Gastrocnemius medialis (tissue), 4 donors: ENCODE measurements around the gene NKX1-1. TPM values are rescaled to one million over a fixed set of nuclear protein-coding genes. Genes with fewer than 3 reads are reported as not detected.

Source experiments
- ATAC-seq, 2 donors: fragments of 150-250 bp; one replicate each; pipeline ENCODE4 v1.9.1; 2016
- DNase-seq, 2 donors: peaks; one replicate each; pipeline ENCODE4 v3.0.0-alpha.2; 2019
- H3K27ac ChIP-seq, 4 donors: fragments of 200-600 bp; sonication (generic); 1 replicate in 1 of 4; 2 replicates in 3 of 4; pipeline ENCODE4 v1.5.1; 2016 to 2018; ENCODE audit warnings: mild to moderate bottlenecking in 2 of 4, moderate library complexity in 1 of 4
- H3K27me3 ChIP-seq, 3 donors: fragments of 200-600 bp; sonication (generic) in 2 of 3; 1 replicate in 1 of 3; 2 replicates in 2 of 3; pipeline versions ENCODE4 v1.5.1 to v1.6.0; 2016 to 2019; ENCODE audit warnings: mild to moderate bottlenecking in 1 of 3, moderate library complexity in 1 of 3
- H3K36me3 ChIP-seq, 2 donors: fragments of 200-600 bp; sonication (generic) in 1 of 2; one replicate each; pipeline ENCODE4 v1.5.1; 2017 to 2018
- H3K4me1 ChIP-seq, 2 donors: fragments of 200-600 bp; sonication (generic) in 1 of 2; one replicate each; pipeline ENCODE4 v1.5.1; 2016 to 2017; ENCODE audit warnings: mild to moderate bottlenecking in 2 of 2
- H3K4me3 ChIP-seq, 4 donors: fragments of 200-600 bp; sonication (generic) in 3 of 4; 1 replicate in 1 of 4; 2 replicates in 3 of 4; pipeline ENCODE4 v1.5.1; 2016 to 2019; ENCODE audit warnings: mild to moderate bottlenecking in 2 of 4
- H3K9me3 ChIP-seq, 3 donors: fragments of 200-600 bp; sonication (generic) in 2 of 3; 1 replicate in 1 of 3; 2 replicates in 2 of 3; pipeline ENCODE4 v1.5.1; 2016 to 2019
- POLR2A ChIP-seq, 2 donors: fragments of 450-650 bp; IDR thresholded peaks; one replicate each; pipeline ENCODE4 v1.6.1; 2017; ENCODE audit warnings: antibody characterized with exemption in 2 of 2, mild to moderate bottlenecking in 2 of 2, moderate library complexity in 2 of 2
- in situ Hi-C, 4 donors: fragments of 200-750 bp; cut with MboI; loops; one replicate each; pipeline versions ENCODE4 v1.15.0 to v1.8.0; 2017; ENCODE audit warnings: low sequenced_read_pairs in 4 of 4
- intact Hi-C: fragments of 100-400 bp; cut with DNase I; formaldehyde crosslinking; loops from one replicate; pipeline ENCODE4 v1.15.1; 2023; ENCODE audit warnings: low total_unique reads
- total RNA-seq, 4 donors: library from RNA; depleted of rRNA; stranded (reverse); fragments of >200 nt; gene quantifications; one replicate each; pipeline versions ENCODE4 v1.1.0 to v1.2.3, GENCODE V29; 2016
- TF ChIP-seq, protein P1 (sequence below), 5 experiments: fragments of 450-650 bp in 3 of 5; fragments of 200-600 bp in 2 of 5; sonication (generic) in 2 of 5; IDR thresholded peaks in 4 of 5; conservative IDR thresholded peaks in 1 of 5; 1 replicate in 4 of 5; 2 replicates in 1 of 5; pipeline ENCODE4 v1.5.1; 2016 to 2019; ENCODE audit warnings: antibody characterized with exemption in 5 of 5, mild to moderate bottlenecking in 3 of 5, moderate library complexity in 3 of 5

The NKX1-1 gene
- total RNA-seq, 4 donors from 2014 or later: not detected

DNA sequence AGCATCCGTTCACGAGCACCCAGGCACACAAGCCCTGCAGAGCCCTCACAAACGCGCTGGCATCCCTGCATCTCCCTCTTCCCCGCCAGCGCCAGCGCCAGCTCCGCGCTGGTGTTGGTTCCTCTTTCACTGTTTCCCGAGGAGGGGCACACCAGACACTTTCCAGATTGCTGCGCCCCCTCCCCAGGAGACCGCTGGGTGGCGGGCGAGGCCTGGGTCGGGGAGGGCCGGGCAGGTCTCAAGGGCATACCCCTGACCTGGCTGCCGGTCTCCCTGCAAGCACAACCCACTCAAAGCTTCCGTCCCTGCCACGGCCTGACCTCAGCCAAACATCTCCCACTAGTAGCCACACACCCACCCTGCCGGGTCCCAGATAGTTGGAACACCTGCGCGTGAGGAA lies 2.2 kb upstream of the NKX1-1 start:
- H3K4me1 ChIP-seq: peaks cover 0 to 6% of the 10 kb centered on the region in 2 donors
- intact Hi-C loops: no loop called here
- no peaks in the 10 kb centered on the region for H3K36me3 ChIP-seq
- H3K27ac ChIP-seq: no peak overlapping the region
- in situ Hi-C loops: no loop called here
- no peak for TF ChIP-seq POLR2A (IDR thresholded peaks at IDR 0.05)
- DNase-seq (no peak), ATAC-seq (no peak)
- H3K9me3 ChIP-seq: no peaks in the 10 kb centered on the region
- H3K27me3 ChIP-seq: peaks cover 86 to 93% (median 87%) of the 10 kb centered on the region in 3 donors
- no peak overlapping the region for H3K4me3 ChIP-seq

DNA sequence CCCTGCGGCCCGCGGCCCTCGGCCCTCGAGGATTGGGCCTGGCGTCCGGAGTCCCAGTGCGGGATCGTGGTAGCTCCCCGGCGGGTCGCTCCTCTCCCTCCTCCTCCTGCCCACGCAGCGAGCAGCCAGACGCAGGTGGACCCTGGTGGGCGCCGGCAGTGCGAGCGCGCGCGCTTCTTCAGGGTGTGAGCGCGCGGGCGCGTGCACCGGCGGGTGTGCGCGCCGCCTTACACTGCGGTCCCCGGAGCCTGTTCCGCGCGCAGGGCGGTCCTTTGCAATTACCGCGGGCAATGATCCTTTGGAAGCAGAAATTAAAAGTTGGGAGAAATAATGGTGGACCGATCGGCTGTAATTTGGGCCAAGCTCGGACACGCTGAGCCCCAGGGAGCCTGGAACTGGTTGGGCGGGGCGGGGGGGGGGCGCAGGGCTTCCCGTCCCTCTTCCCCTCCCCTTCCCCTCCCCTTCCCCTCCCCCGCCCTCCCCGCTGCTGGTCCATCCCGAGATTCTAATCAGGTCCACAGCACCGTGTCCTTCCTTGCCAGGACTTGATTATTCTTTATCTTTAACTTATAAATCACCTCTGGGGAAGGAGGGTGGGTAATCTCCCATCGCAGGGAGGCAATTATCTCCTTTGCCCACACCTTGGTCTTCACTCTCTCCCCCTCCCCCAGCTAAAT lies 1.6 kb upstream of the NKX1-1 start:
- DNase-seq: no peak
- no peak for TF ChIP-seq POLR2A (IDR thresholded peaks at IDR 0.05)
- TF ChIP-seq, protein P1, sequence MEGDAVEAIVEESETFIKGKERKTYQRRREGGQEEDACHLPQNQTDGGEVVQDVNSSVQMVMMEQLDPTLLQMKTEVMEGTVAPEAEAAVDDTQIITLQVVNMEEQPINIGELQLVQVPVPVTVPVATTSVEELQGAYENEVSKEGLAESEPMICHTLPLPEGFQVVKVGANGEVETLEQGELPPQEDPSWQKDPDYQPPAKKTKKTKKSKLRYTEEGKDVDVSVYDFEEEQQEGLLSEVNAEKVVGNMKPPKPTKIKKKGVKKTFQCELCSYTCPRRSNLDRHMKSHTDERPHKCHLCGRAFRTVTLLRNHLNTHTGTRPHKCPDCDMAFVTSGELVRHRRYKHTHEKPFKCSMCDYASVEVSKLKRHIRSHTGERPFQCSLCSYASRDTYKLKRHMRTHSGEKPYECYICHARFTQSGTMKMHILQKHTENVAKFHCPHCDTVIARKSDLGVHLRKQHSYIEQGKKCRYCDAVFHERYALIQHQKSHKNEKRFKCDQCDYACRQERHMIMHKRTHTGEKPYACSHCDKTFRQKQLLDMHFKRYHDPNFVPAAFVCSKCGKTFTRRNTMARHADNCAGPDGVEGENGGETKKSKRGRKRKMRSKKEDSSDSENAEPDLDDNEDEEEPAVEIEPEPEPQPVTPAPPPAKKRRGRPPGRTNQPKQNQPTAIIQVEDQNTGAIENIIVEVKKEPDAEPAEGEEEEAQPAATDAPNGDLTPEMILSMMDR (IDR thresholded peaks at IDR 0.05 in 4 of 5, conservative IDR thresholded peaks at IDR 0.05 in 1 of 5): no peak
- in situ Hi-C loops: no loop called here
- H3K36me3 ChIP-seq: no peaks in the 10 kb centered on the region
- ATAC-seq: no peak
- peaks cover 81 to 87% (median 81%) of the 10 kb centered on the region in 3 donors for H3K27me3 ChIP-seq
- H3K4me1 ChIP-seq: peaks cover 0 to 6% of the 10 kb centered on the region in 2 donors
- H3K9me3 ChIP-seq: no peaks in the 10 kb centered on the region
- H3K27ac ChIP-seq: no peak overlapping the region
- H3K4me3 ChIP-seq: peak overlapping the region in 1 of 4 donors; percentile 10
- intact Hi-C loops: no loop called here

DNA sequence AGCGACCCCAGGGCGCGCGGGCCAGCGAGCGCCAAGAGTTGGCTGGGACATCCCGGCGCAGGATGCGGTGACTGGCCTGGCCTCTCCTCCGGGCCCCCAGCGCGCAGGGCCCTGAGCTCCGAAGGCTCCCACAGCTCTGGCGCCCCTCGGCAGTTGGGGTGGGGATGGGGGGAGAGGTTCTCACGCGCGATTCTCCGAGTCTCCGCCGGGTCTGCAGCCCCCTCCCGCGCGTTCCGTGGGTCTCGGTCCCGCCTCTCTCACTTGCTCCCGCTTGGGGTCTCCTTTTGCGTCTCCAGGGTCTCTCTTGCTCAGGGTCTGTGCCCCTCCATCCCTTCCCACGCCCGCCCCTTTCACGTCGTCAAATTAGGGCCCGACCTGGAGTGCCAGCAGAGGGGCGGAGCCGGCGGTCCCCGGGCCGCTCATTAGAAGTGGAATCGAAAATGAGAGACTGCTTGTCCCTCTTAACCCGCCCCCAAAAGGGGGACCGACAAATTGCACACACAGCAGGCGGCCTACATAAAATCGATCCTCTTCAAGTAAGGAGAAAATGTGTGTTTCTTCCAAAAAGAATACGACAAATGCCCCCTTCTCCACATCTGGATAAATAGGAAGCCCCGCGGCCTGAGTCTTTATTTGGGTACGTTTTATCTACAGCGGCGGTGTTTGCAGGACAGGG lies 877 bp upstream of the NKX1-1 start:
- H3K27me3 ChIP-seq: peaks cover 81 to 87% (median 82%) of the 10 kb centered on the region in 3 donors

DNA sequence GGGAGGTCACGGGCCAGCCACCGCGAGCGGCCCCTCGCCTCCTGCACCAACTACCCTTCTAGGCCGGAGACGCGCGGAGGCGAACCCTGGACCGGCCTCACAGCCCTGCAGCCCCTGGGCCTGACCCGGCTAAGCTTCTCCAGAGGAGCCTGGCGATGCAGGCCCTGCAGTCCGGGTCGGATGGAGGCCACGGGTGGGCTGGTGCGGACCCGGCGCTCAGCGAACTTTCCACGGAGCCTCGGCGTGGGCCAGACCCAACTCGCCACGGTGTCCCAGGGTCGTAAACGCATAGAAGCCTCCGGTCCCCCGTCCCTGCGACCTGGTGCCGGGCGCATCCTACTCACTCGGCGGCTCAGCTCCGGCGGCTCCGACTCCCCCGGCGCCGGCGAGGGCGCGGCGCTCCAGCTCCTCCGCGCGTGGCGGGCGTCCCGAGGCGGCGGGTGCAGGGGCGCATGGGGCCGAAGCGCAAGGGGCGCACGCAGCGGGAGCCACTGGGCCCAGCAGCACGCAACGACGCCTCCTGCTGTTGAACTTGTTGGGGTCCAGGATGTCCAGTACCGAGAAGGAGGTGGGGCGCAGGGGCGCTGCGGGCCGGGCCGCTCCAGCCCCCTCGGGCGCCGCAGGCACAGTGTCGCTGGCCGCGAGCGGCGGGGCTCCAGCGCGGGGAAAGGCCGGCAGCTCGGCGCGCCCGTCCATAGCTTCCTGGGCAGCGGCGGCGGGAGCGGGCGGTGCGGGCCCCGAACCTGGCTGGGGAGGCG lies 427 bp downstream of the NKX1-1 start:
- Histone ChIP-seq H3K4me3 (no peak overlapping the region), H3K4me1 (peaks cover 0 to 6% of the 10 kb centered on the region in 2 donors), H3K36me3 (no peaks in the 10 kb centered on the region), H3K9me3 (no peaks in the 10 kb centered on the region), H3K27ac (no peak overlapping the region), H3K27me3 (peaks cover 83 to 87% (median 84%) of the 10 kb centered on the region in 3 donors)
- TF ChIP-seq POLR2A (IDR thresholded peaks at IDR 0.05): no peak
- TF ChIP-seq, protein P1 (IDR thresholded peaks at IDR 0.05 in 4 of 5, conservative IDR thresholded peaks at IDR 0.05 in 1 of 5): no peak
- ATAC-seq (no peak), DNase-seq (no peak)
- intact Hi-C loops (no loop called here), in situ Hi-C loops (no loop called here)

More for the DNA sequence above, 877 bp upstream of the NKX1-1 start:
- H3K4me1 ChIP-seq: peaks cover 0 to 6% of the 10 kb centered on the region in 2 donors
- in situ Hi-C loops (no loop called here), intact Hi-C loops (no loop called here)
- DNase-seq (no peak), ATAC-seq (no peak)
- H3K27ac ChIP-seq: no peak overlapping the region
- H3K4me3 ChIP-seq: peak overlapping the region in 1 of 4 donors; percentile 10
- TF ChIP-seq, protein P1 (IDR thresholded peaks at IDR 0.05 in 4 of 5, conservative IDR thresholded peaks at IDR 0.05 in 1 of 5): no peak
- TF ChIP-seq POLR2A (IDR thresholded peaks at IDR 0.05): no peak
- no peaks in the 10 kb centered on the region for H3K9me3 ChIP-seq
- no peaks in the 10 kb centered on the region for H3K36me3 ChIP-seq

DNA sequence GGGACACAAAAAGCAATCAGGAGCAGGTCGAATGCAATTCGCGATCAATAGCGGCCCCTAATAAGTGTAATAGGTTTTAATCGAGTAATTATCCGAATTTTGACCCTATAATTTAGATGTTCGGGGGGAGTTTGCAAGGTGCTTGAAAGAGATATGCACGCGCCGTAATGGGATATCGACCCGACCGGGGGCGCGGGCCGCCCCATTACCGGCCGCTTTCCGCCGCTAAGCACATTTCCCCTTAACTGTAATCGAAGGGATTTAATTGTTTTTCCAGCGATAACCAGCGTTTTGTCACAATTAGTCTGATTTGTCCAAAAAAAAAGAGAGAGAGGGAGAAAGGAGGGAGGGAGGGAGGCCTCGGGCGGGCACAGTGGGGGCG lies 997 bp downstream of the NKX1-1 start:
- no peak overlapping the region for H3K27ac ChIP-seq

More for the DNA sequence above, 997 bp downstream of the NKX1-1 start:
- Histone ChIP-seq H3K9me3 (no peaks in the 10 kb centered on the region), H3K36me3 (no peaks in the 10 kb centered on the region), H3K27me3 (peaks cover 87 to 88% (median 87%) of the 10 kb centered on the region in 3 donors), H3K4me3 (peak overlapping the region in 1 of 4 donors; percentile 28), H3K4me1 (peaks cover 0 to 6% of the 10 kb centered on the region in 2 donors)
- TF ChIP-seq POLR2A (IDR thresholded peaks at IDR 0.05): no peak
- TF ChIP-seq, protein P1 (IDR thresholded peaks at IDR 0.05 in 4 of 5, conservative IDR thresholded peaks at IDR 0.05 in 1 of 5): no peak
- ATAC-seq (no peak), DNase-seq (no peak)
- intact Hi-C loops: no loop called here
- in situ Hi-C loops: no loop called here
